ENCODE measurements around the gene NDOR1. TPM values are rescaled to one million over a fixed set of nuclear protein-coding genes. Genes with fewer than 3 reads are reported as not detected.

Gene NDOR1
- total RNA-seq, 1 experiment from 2014 or later: 6.5 TPM

DNA sequence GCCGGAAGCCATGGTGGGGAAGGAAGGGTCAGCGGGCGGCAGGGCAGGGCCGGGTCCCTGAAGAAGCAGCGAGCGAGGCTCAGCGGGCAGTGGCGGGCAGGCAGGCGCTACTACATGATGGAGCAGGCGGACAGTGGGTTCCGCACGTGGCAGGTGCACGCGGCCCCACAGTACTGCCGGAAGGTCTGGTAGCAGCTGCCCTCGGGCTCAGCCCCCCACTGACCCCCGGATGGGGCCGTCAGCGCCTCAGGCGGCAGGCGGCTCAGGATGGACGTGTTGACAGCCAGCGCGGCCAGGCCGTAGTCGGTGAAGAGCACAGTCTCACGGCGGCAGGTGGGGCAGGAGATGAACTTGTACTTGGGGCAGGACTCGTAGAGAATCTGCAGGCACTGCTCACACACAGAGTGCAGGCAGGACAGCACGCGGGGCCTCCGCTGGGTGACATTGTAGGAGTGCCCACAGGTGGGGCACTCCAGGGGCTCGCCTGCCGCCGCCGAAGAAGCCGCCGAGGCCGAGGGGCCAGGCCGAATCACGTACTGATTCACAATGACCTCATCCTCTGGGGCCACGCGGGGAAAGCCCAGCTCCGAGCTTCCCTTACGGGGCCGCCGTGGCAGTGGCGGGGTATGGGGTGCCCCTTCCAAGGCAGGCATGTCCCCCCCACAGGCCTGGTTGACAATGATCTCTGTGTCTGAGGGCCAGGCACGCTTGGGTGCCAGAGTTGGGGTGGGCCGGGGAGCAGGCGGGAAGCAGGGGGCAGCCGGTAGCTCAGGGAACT, 15.0 kb downstream of the NDOR1 start:
- H3K36me3 ChIP-seq: peaks cover 32% of the 10 kb centered on the region
- no peaks in the 10 kb centered on the region for H3K9me3 ChIP-seq (replicated peaks)
- no peak overlapping the region for H3K27ac ChIP-seq
- H3K4me1 ChIP-seq (replicated peaks): peaks cover 25% of the 10 kb centered on the region
- no peak overlapping the region for H3K4me3 ChIP-seq
- no peak for DNase-seq (ENCODE audit: low read depth in 1 of 2, low spot score in 2 of 2)
- H3K27me3 ChIP-seq (replicated peaks): no peaks in the 10 kb centered on the region

DNA sequence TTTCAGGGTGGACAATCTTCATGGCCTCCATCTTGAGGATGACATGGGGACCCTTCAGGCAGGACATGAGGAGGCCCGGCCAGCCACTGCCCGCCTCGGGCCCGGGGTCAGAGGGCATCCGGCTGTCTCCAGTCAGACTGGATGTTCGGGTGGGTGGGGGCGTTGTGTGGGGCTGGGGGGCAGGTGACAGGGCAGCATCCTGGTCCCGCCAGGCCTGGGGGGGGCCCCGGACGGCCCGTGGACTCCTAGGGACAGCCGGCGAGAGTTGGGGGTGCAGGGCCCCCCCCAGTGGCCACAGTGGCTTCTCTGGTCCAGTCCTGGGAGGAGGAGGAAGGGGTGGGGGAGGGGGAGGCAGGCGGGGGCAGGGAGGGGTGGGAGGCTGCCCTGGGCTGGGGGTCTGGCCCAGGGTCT, 15.6 kb downstream of the NDOR1 start:
- Histone ChIP-seq H3K27me3 (replicated peaks) (no peaks in the 10 kb centered on the region), H3K36me3 (peaks cover 26% of the 10 kb centered on the region), H3K27ac (no peak overlapping the region), H3K9me3 (replicated peaks) (no peaks in the 10 kb centered on the region), H3K4me1 (replicated peaks) (peaks cover 25% of the 10 kb centered on the region), H3K4me3 (no peak overlapping the region)
- no peak for DNase-seq (ENCODE audit: low read depth in 1 of 2, low spot score in 2 of 2)

DNA sequence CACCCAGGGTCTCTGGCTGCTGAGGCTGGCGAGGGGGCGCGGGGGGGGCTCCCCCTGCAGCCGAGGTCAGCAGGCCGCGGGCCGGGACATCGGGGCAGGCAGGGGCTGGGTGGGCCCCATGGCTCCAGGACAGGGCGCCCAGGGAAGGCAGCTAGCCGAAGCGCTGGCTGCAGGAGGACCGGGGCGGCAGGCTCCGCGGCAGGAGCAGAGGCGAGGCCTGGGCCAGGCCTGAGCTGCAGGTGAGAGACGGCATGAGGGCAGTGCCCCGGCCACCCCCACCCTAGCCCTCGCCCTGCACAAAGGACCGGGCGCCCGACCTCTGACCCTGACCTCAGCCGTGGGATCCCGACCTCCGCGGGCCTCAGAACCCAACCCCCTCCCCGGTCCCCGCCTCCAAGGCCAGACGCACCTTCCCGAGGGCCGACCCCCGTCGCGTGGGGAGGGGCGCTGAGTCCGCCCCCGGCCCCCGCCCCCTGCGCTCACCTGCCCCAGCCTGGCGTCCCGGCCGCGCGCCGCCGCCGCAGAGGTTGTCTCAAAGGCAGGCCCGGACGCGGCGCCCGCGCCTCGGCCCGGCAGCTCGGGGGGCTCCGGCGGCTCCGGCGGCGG, 16.1 kb downstream of the NDOR1 start:
- H3K27ac ChIP-seq: no peak overlapping the region
- H3K4me3 ChIP-seq: no peak overlapping the region
- peaks cover 21% of the 10 kb centered on the region for H3K36me3 ChIP-seq
- H3K27me3 ChIP-seq (replicated peaks): no peaks in the 10 kb centered on the region
- no peak for DNase-seq (ENCODE audit: low read depth in 1 of 2, low spot score in 2 of 2)
- no peaks in the 10 kb centered on the region for H3K9me3 ChIP-seq (replicated peaks)
- H3K4me1 ChIP-seq (replicated peaks): peaks cover 25% of the 10 kb centered on the region

GRCh38 chr9:137222190-137223077, 16.9 kb downstream of the NDOR1 start, which contains the start of gene RNF208:
RNF208 (minus strand) TSS chr9:137222240; CDS start chr9:137221212, 1,028 bp downstream.
- H3K4me3 ChIP-seq: peak within 1 kb of the TSS; percentile 82
- DNase-seq (ENCODE audit: low read depth in 1 of 2, low spot score in 2 of 2): no peak
- no peaks in the 10 kb centered on the region for H3K27me3 ChIP-seq (replicated peaks)
- H3K27ac ChIP-seq: no peak within 1 kb of the TSS
- no peaks in the 10 kb centered on the region for H3K9me3 ChIP-seq (replicated peaks)
- peaks cover 19% of the 10 kb centered on the region for H3K36me3 ChIP-seq
- peaks cover 29% of the 10 kb centered on the region for H3K4me1 ChIP-seq (replicated peaks)

GRCh38 chr9:137223078-137223970, 17.8 kb downstream of the NDOR1 start:
- Histone ChIP-seq H3K4me1 (replicated peaks) (peaks cover 27% of the 10 kb centered on the region), H3K4me3 (peak overlapping the region; percentile 82), H3K9me3 (replicated peaks) (no peaks in the 10 kb centered on the region), H3K36me3 (peaks cover 10% of the 10 kb centered on the region), H3K27ac (peak overlapping the region; percentile 50), H3K27me3 (replicated peaks) (no peaks in the 10 kb centered on the region; the same call in 1 of the 2 replicates)
- DNase-seq (ENCODE audit: low read depth in 1 of 2, low spot score in 2 of 2): peak; percentile 88 to 98

GRCh38 chr9:137224830-137225694, 19.6 kb downstream of the NDOR1 start, which contains the start of gene CYSRT1:
CYSRT1 (plus strand) TSS chr9:137225174; CDS start chr9:137225622, 448 bp downstream.
- Histone ChIP-seq H3K4me1 (replicated peaks) (peaks cover 19% of the 10 kb centered on the region), H3K4me3 (peak within 1 kb of the TSS; percentile 82), H3K9me3 (replicated peaks) (no peaks in the 10 kb centered on the region), H3K27ac (no peak within 1 kb of the TSS), H3K36me3 (peaks cover 3% of the 10 kb centered on the region; the same call in 1 of the 2 replicates), H3K27me3 (replicated peaks) (peaks cover 3% of the 10 kb centered on the region; the same call in 1 of the 2 replicates)
- no peak for DNase-seq (ENCODE audit: low read depth in 1 of 2, low spot score in 2 of 2)

DNA sequence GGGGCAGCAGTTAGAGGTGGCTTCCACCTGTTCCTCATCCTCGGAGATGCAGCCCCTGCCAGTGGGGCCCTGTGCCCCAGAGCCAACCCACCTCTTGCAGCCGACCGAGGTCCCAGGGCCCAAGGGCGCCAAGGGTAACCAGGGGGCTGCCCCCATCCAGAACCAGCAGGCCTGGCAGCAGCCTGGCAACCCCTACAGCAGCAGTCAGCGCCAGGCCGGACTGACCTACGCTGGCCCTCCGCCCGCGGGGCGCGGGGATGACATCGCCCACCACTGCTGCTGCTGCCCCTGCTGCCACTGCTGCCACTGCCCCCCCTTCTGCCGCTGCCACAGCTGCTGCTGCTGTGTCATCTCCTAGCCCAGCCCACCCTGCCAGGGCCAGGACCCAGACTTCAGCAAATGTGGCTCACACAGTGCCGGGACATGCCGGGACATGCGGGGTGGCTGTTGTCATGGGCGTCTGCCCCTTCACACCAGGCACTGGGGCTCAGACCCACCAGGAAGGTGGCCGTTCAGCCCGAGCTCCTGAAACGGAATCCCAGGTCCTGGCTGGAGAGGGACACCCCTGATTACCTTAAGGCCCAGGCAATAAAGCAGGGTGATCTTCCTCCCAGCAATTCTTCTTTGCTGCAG, 20.3 kb downstream of the NDOR1 start:
- H3K27ac ChIP-seq: no peak overlapping the region

DNA sequence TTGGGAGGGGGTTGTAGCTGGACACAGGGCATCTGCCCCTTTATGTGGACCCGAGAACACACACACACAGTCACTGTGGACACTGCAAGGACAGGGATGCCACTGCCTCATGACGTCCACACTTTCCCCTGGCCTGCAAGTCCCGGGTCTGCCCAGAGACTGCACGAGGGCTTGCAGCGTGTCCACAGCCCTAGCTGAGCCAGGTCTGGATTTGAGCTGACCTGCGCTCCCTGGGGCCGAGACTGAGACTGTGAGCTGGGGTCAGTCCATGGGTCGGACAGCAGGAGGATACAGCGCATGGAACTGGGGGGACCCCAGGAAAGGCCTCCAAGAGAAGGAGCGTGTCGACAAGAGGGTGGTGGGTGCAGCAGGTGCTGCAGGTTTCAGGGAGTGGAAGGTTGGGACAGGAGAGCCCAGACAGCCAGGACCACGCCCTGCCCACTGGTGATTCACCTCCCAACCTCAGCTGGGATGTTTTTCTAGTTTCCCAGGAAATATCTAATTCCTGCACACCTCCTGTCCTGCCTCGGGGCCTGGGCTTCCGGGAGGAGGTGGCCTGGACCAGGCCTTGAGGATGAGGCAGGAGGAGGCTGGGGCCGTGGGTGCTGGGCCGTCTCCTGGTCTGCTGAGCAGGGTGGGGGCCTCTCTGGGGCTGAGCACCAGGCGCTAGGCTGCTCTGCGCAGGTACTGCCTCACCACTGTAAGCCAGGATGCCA, 21.0 kb downstream of the NDOR1 start:
- no peak overlapping the region for H3K4me3 ChIP-seq
- no peaks in the 10 kb centered on the region for H3K9me3 ChIP-seq (replicated peaks)
- no peak overlapping the region for H3K27ac ChIP-seq
- H3K4me1 ChIP-seq (replicated peaks): peaks cover 19% of the 10 kb centered on the region
- H3K27me3 ChIP-seq (replicated peaks): peaks cover 13% of the 10 kb centered on the region; the same call in 1 of the 2 replicates
- no peak for DNase-seq (ENCODE audit: low read depth in 1 of 2, low spot score in 2 of 2)
- H3K36me3 ChIP-seq: peaks cover 3% of the 10 kb centered on the region; the same call in 1 of the 2 replicates

More for the DNA sequence above, 20.3 kb downstream of the NDOR1 start:
- Histone ChIP-seq H3K36me3 (peaks cover 3% of the 10 kb centered on the region; the same call in 1 of the 2 replicates), H3K27me3 (replicated peaks) (peaks cover 11% of the 10 kb centered on the region; the same call in 1 of the 2 replicates), H3K4me1 (replicated peaks) (peaks cover 19% of the 10 kb centered on the region), H3K4me3 (no peak overlapping the region), H3K9me3 (replicated peaks) (no peaks in the 10 kb centered on the region)
- DNase-seq (ENCODE audit: low read depth in 1 of 2, low spot score in 2 of 2): no peak

DNA sequence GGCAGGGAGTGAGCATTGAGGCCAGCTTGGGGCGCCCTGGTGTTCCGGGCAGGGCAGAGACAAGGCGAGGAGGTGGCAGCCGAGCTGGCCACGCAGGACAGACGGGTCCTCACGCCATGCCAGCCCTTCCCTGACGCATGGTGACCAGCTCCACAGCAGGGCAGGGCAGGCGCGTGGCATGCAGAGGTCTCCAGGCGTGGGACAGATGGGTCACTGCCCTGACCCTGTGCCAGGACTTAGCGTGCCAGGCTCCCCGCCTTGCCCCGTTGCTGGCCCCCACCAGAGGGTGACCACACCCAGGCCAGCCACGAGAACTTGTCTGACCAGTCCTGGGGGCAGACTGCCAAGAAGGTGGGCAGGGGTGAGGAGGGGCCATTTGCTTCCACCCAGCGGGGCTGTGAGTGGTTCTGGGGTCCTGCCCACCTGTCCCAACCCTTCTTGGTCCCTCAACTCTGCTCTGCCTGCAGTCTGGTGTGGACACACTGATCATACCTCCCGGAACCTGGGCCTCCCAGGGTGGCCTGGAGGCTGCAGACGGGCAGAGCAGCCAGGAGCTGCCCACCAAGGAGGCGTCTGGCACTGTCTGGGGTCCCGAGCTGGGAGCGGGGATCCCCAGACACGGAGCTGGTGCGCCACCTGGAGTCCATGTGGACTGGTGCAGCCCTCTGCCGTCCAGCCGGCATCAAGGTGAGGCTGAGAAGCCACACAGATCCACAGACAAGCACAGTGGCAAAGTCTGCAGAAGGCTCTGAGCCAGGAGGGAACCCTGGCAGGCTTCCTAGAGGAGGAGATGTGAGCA, 21.8 kb downstream of the NDOR1 start, which contains the start of gene RNF224:
RNF224 (plus strand) TSS at position 449 of the 799 bp plus-strand sequence. CDS start 834 bp downstream, outside the sequence.
- no peak within 1 kb of the TSS for H3K27ac ChIP-seq
- no peak within 1 kb of the TSS for H3K4me3 ChIP-seq
- DNase-seq (ENCODE audit: low read depth in 1 of 2, low spot score in 2 of 2): peak; percentile 55 to 74
- H3K9me3 ChIP-seq (replicated peaks): no peaks in the 10 kb centered on the region
- H3K27me3 ChIP-seq (replicated peaks): peaks cover 20% of the 10 kb centered on the region; the same call in 1 of the 2 replicates
- H3K4me1 ChIP-seq (replicated peaks): peaks cover 19% of the 10 kb centered on the region
- peaks cover 3% of the 10 kb centered on the region; the same call in 1 of the 2 replicates for H3K36me3 ChIP-seq

GRCh38 chr9:137227853-137228505, 22.5 kb downstream of the NDOR1 start:
- no peak overlapping the region for H3K4me3 ChIP-seq
- no peak overlapping the region for H3K27ac ChIP-seq
- peaks cover 28% of the 10 kb centered on the region for H3K27me3 ChIP-seq (replicated peaks)
- no peak for DNase-seq (ENCODE audit: low read depth in 1 of 2, low spot score in 2 of 2)
- peaks cover 14% of the 10 kb centered on the region for H3K4me1 ChIP-seq (replicated peaks)
- H3K36me3 ChIP-seq: peaks cover 3% of the 10 kb centered on the region; the same call in 1 of the 2 replicates
- H3K9me3 ChIP-seq (replicated peaks): no peaks in the 10 kb centered on the region

Measured in SJSA1 (cell line).